Glomerular visceral epithelial cell (primary cell): ENCODE data around the gene AHR.
"Not testable (repeated sequence)": the region's sequence is repeated elsewhere in the genome, so short reads cannot be mapped to it uniquely, and the experiment has no call there.

Source experiments
- DNase-seq: peaks from one replicate; pipeline ENCODE4 v3.0.0-alpha.2; 2016; ENCODE audit errors: extremely low spot score

Gene AHR

DNA sequence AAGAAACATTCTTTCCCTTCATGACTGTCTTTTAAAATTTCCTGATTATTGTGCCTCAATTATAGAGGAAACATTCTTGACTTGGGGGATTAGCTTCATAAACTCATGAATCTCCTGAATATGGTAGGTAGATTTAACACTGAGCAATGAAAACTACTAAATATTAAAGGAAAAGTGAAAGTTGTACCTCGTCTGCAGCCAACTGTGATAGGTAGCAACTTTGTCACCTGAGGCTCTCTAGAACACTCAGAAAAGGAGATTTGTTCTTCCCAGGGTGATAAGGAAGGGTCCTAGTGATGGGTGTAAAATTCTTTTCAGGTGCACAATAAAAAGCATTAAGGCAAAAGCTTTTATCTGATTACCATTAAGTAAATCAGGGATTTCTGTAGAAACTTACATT, 78.1 kb downstream of the AHR start:
- no peak for DNase-seq

DNA sequence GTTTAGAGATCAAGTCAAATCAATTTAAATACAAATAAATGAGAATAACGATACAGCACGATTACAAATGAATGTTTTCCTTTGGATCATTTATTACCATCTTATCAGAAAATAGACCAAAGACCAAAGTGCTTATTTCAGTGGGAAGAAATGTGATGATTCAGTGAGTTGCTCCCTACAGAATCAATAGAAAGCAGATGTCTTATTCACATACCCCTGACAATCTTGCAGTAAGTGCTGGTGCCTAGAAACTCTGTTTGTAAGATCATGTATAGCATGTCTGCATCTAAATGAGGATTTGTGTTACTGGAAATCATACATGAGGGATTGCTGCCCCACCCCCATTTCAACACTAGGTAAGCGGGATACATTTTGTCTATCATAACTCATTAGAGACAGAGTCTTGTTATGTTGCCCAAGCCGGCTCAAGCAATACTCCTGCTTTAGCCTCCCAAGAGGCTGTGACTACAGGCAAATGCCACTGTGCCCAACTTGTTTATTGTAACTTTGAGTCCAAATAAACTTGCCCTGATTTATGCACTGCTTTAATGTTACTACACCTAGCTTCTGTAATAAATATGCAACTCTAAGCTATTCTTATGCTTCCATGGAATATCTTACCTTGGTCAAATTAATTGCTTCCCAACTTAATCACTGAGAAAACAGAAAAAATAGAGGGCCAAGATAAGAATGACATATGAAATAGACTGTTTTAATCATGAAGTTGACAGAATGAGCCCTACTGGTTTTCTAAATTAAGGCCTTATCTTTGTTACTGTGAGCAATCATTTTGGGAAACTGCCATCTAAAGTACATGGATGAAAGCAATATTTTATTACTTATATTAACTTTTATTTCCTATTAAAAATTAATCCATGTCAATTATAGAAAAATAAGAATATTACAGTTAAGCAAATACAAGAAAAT, 82.5 kb downstream of the AHR start:
- no peak for DNase-seq

DNA sequence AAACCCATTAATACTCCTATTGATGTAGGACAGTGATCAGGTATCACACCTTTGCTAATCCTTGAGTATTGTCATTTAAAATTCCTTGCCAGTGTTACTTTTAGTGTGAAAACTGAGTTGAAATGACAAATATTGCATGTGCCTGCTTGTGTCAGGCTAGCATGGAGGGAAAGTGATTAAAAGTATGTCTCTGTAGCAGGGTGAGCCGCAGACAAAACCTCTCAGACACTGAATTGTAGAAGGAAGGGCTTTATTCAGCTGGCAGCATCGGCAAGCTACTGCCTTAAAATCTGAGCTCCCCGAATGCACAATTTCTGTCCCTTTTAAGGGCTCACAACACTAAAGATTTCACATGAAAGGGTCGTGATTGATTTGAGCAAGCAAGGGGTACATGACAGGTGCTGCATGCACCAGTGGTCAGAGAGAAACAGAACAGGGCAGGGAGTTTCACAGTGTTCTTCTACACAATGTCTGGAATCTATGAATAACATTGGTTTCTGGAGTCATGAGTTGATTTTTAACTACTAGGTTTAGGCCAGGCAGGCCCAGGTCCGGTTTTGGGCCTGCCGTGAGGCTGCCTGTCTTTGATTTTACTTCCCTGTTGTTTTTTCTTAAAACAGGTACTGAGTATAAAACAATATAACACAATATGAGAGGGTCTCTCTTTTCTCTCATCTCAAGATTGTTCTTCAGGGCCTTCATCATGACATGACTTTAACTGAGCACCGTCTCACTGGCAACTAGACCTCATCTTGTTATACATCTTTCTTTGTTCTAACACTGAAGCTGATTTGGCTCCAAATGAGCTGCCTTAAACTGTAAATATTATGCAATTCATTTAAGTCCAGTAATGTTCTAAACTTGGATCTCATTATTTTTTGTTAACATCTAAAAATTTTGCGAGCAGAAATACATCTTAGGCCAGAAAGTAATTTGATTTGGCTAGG, 84.2 kb downstream of the AHR start:
- DNase-seq = peak; percentile 45

DNA sequence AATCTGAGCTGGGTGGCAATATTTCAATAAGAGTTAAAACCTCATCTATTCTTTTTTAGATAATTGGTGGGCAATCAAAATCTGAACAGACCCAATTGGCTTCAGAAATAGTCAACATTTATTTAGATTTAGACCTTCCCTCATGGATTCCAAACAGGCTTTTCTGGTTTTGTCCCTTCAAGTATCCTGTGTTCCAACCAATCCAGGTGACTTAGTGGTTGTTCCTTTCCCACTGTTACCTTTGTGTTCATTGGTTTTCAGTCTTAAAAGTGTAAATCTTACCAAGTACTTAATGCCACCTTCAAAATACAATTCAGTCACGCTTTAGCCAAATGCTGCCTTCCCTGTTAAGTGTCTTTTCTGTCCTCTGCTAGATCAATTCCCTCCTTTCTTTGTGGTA, 85.9 kb downstream of the AHR start:
- DNase-seq = no peak

DNA sequence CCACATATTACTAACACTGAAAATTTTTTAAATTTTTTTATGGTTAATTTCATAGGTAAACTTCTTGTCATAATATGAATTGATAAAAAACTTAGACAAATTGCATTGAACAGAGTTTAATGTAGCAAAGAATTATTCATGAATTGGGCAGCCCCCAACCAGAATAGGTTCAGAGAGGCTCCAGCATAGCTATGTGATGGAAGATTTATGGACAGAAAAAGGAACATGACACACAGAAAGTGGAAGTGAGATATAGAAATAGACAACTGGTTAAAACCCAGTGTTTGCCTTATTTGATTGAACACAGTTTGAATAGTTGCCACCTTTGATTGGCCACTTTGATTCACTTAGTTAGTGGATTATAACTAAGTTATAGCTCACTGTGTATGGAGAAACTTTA, 87.2 kb downstream of the AHR start:
- no peak for DNase-seq

DNA sequence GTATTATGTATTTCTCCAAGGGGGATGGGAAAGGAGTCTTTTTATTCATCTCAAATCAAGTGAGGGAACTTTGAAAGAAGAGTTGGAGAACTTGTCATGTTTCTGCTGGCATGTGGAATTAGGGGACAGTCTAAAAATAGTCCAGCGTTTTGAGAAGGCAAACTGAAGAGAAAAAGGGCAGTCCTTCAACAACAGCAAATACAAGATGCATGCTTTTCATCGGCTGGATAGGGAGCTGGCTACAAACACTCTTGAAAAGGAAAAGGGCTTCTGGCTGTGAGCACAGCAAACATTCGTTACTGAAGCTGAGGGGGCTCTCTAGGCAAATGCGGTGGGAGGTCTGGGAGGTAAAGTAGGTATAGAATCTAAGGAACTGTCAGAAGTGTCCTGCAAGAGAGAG, 91.9 kb downstream of the AHR start:
- DNase-seq = no peak

DNA sequence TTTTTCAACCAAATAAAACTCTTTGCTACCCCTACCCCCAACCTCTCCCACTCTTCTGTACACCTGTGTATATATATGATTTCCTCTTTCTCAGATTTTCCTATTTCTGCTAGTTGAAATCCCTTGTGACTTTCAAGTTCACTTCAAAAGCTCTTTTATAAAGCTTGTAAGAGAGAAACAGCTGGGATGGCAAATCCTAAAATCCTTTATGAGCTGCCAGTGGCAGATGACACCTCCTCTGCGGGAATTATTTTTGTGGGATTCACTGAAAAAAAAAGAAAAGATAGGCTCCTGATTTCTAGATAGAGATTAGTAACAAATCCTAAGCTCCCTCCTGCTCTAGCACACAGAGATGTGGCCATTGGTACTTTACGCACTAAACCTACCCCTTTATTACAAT, 92.9 kb downstream of the AHR start:
- no peak for DNase-seq

DNA sequence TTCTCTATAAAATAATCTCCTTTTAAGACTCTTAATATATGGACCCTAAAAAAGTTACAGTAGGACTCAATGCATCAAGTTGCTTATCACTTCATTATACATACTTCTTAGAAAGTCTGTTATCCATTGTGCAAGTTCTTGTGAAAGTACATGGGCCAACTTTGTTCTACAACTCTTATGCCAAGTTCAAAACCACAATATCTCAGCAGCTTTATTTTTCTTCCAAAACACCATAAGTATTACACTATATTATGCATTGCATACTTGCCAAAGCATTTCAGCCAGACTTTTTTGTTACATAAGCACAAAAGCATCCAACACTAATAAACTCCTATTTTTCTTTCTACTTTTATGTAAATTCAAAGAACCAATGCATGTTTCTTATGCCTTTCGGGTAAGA, 94.4 kb downstream of the AHR start:
- no peak for DNase-seq

DNA sequence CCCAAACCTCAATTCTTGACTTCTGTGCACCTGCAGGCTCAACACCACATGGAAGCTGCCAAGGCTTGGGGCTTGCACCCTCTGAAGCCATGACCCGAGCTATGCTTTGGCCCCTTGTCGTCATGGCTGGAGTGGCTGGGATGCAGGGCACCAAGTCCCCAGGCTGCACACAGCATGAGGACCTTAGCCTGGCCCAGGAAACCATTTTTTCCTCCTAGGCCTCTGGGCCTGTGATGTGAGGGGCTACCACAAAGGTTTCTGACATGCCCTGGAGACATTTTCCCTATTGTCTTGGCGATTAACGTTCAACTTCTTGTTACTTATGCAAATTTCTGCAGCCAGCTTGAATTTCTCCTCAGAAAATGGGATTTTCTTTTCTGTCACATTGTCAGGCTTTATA, 96.1 kb downstream of the AHR start:
- DNase-seq = not testable (repeated sequence)
